Measurements from ENCODE around the gene WBP2NL.

The WBP2NL gene

DNA sequence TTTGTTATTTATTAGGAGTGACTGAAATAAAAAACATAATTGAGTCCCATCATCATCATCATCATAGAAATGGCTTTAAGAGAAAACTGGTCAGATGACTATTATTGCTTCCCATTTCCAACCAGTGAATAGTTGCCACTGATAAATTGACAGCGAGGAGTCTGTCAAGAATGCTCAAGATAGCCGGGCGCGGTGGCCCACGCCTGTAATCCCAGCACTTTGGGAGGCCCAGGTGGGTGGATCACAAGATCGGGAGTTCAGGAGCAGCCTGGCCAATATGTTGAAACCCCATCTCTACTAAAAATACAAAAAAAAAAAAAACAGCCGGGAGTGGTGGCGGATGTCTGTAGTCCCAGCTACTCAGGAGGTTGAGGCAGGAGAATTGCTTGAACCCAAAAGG is 1.9 kb downstream of the WBP2NL start:
- H3K36me3 ChIP-seq (ENCODE audit: control insufficient read depth, insufficient read depth, low read length): no peaks in the 10 kb centered on the region

DNA sequence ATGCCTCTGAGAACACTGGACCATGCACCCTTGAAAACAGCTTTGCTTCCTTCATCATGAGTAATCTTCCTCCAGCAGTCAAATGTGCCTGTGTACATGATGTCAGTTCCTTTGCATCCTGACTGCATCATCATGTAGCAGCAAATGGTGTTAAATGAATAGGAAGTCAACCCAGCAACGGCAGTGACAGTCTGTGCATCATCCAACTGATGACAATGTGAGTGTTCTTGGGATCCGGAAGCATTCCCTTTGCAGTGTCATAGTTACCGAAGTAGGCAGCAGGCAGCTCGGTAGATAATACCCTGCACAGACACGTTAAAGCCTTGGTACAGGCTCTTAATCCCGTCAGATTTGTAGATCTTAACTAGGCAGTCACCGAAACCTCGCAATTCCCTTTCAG is 2.5 kb downstream of the WBP2NL start:
- Histone ChIP-seq H3K36me3 (ENCODE audit: control insufficient read depth, insufficient read depth, low read length) (no peaks in the 10 kb centered on the region), H3K9me3 (ENCODE audit: control insufficient read depth, low read length) (no peaks in the 10 kb centered on the region), H3K4me1 (ENCODE audit: control insufficient read depth, insufficient read depth, low read length, poor library complexity, severe bottlenecking) (no peaks in the 10 kb centered on the region), H3K27ac (ENCODE audit: insufficient read depth, low read length, poor library complexity, severe bottlenecking) (no peak overlapping the region), H3K4me3 (ENCODE audit: insufficient read depth, low read depth, low read length, poor library complexity, severe bottlenecking) (no peak overlapping the region), H3K27me3 (replicated peaks; ENCODE audit: control insufficient read depth, insufficient read depth, low read length, poor library complexity, severe bottlenecking) (no peaks in the 10 kb centered on the region)
- no peak for DNase-seq

More for the DNA sequence above, 1.9 kb downstream of the WBP2NL start:
- no peaks in the 10 kb centered on the region for H3K4me1 ChIP-seq (ENCODE audit: control insufficient read depth, insufficient read depth, low read length, poor library complexity, severe bottlenecking)
- no peak overlapping the region for H3K4me3 ChIP-seq (ENCODE audit: insufficient read depth, low read depth, low read length, poor library complexity, severe bottlenecking)
- H3K27ac ChIP-seq (ENCODE audit: insufficient read depth, low read length, poor library complexity, severe bottlenecking): no peak overlapping the region
- no peaks in the 10 kb centered on the region for H3K27me3 ChIP-seq (replicated peaks; ENCODE audit: control insufficient read depth, insufficient read depth, low read length, poor library complexity, severe bottlenecking)
- no peaks in the 10 kb centered on the region for H3K9me3 ChIP-seq (ENCODE audit: control insufficient read depth, low read length)
- no peak for DNase-seq

- Histone ChIP-seq H3K27me3 (replicated peaks; ENCODE audit: control insufficient read depth, insufficient read depth, low read length, poor library complexity, severe bottlenecking) (no peaks in the 10 kb centered on the region), H3K4me3 (ENCODE audit: insufficient read depth, low read depth, low read length, poor library complexity, severe bottlenecking) (no peak overlapping the region), H3K27ac (ENCODE audit: insufficient read depth, low read length, poor library complexity, severe bottlenecking) (no peak overlapping the region), H3K4me1 (ENCODE audit: control insufficient read depth, insufficient read depth, low read length, poor library complexity, severe bottlenecking) (no peaks in the 10 kb centered on the region), H3K36me3 (ENCODE audit: control insufficient read depth, insufficient read depth, low read length) (no peaks in the 10 kb centered on the region), H3K9me3 (ENCODE audit: control insufficient read depth, low read length) (no peaks in the 10 kb centered on the region)
- DNase-seq: no peak
Observed at GRCh38 chr22:42001706-42002105, 3.1 kb downstream of the WBP2NL start.

DNA sequence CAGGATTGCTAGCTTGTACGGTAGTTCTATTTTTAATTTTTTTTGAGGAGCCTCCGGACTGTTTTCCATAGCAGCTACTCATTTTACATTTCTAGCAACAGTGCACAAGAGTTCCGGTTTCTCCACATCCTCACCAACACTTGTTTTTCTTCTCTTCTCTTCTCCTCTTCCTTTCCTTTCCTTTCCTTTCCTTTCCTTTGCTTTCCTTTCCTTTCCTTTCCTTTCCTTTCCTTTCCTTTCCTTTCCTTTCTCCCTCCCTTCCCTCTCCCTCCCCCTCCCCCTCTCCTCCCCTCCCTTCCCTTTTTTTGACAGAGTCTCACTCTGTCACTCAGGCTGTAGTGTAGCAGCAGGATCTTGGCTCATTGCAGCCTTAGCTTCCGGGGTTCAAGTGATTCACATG is 9.3 kb downstream of the WBP2NL start:
- Histone ChIP-seq H3K9me3 (ENCODE audit: control insufficient read depth, low read length) (no peaks in the 10 kb centered on the region), H3K27me3 (replicated peaks; ENCODE audit: control insufficient read depth, insufficient read depth, low read length, poor library complexity, severe bottlenecking) (no peaks in the 10 kb centered on the region), H3K4me1 (ENCODE audit: control insufficient read depth, insufficient read depth, low read length, poor library complexity, severe bottlenecking) (no peaks in the 10 kb centered on the region), H3K27ac (ENCODE audit: insufficient read depth, low read length, poor library complexity, severe bottlenecking) (no peak overlapping the region), H3K36me3 (ENCODE audit: control insufficient read depth, insufficient read depth, low read length) (no peaks in the 10 kb centered on the region), H3K4me3 (ENCODE audit: insufficient read depth, low read depth, low read length, poor library complexity, severe bottlenecking) (no peak overlapping the region)
- DNase-seq: no peak

DNA sequence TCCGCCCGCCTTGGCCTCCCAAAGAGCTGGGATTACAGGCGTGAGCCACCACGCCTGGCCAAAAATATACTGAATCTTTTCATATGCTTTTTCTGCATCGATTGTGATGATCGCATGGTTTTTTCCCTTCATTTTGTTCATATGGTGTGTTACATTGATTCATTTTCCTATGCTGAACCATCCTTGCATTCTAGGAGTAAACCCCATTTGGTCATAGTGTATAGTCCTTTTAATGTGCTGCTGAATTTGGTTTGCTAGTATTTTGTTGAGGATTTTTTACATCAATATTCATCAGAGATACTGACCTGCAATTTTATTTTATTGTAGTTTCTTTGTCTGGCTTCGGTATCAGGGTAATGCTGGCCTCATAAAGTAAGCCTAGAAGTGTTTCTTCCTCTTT is 12.2 kb downstream of the WBP2NL start:
- no peak overlapping the region for H3K4me3 ChIP-seq (ENCODE audit: insufficient read depth, low read depth, low read length, poor library complexity, severe bottlenecking)
- no peaks in the 10 kb centered on the region for H3K4me1 ChIP-seq (ENCODE audit: control insufficient read depth, insufficient read depth, low read length, poor library complexity, severe bottlenecking)
- no peaks in the 10 kb centered on the region for H3K9me3 ChIP-seq (ENCODE audit: control insufficient read depth, low read length)
- no peaks in the 10 kb centered on the region for H3K36me3 ChIP-seq (ENCODE audit: control insufficient read depth, insufficient read depth, low read length)
- no peak for DNase-seq
- H3K27ac ChIP-seq (ENCODE audit: insufficient read depth, low read length, poor library complexity, severe bottlenecking): no peak overlapping the region
- no peaks in the 10 kb centered on the region for H3K27me3 ChIP-seq (replicated peaks; ENCODE audit: control insufficient read depth, insufficient read depth, low read length, poor library complexity, severe bottlenecking)

GRCh38 chr22:42013385-42013784 is 14.8 kb downstream of the WBP2NL start:
- Histone ChIP-seq H3K4me3 (ENCODE audit: insufficient read depth, low read depth, low read length, poor library complexity, severe bottlenecking) (no peak overlapping the region), H3K27me3 (replicated peaks; ENCODE audit: control insufficient read depth, insufficient read depth, low read length, poor library complexity, severe bottlenecking) (no peaks in the 10 kb centered on the region), H3K27ac (ENCODE audit: insufficient read depth, low read length, poor library complexity, severe bottlenecking) (no peak overlapping the region), H3K4me1 (ENCODE audit: control insufficient read depth, insufficient read depth, low read length, poor library complexity, severe bottlenecking) (no peaks in the 10 kb centered on the region), H3K36me3 (ENCODE audit: control insufficient read depth, insufficient read depth, low read length) (no peaks in the 10 kb centered on the region), H3K9me3 (ENCODE audit: control insufficient read depth, low read length) (no peaks in the 10 kb centered on the region)
- DNase-seq: no peak

DNA sequence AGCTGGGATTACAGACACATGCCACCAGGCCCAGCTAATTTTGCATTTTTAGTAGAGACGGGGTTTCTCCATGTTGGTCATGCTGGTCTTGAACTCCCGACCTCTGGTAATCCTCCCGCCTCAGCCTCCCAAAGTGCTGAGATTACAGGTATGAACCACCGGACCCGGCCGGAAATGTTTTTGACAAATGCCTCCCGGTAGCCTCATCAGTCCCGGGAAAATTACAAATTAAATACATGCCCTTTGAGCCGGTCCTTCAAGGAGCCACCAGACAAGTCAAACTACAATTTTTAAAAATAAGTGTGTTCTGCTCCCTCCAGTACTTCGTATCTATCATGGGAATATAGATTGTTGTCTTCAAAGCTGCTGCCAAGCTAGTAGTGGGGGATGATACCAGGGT is 17.5 kb downstream of the WBP2NL start:
- Histone ChIP-seq H3K4me1 (ENCODE audit: control insufficient read depth, insufficient read depth, low read length, poor library complexity, severe bottlenecking) (no peaks in the 10 kb centered on the region), H3K9me3 (ENCODE audit: control insufficient read depth, low read length) (no peaks in the 10 kb centered on the region), H3K27ac (ENCODE audit: insufficient read depth, low read length, poor library complexity, severe bottlenecking) (no peak overlapping the region), H3K27me3 (replicated peaks; ENCODE audit: control insufficient read depth, insufficient read depth, low read length, poor library complexity, severe bottlenecking) (no peaks in the 10 kb centered on the region), H3K4me3 (ENCODE audit: insufficient read depth, low read depth, low read length, poor library complexity, severe bottlenecking) (no peak overlapping the region), H3K36me3 (ENCODE audit: control insufficient read depth, insufficient read depth, low read length) (no peaks in the 10 kb centered on the region)
- no peak for DNase-seq

DNA sequence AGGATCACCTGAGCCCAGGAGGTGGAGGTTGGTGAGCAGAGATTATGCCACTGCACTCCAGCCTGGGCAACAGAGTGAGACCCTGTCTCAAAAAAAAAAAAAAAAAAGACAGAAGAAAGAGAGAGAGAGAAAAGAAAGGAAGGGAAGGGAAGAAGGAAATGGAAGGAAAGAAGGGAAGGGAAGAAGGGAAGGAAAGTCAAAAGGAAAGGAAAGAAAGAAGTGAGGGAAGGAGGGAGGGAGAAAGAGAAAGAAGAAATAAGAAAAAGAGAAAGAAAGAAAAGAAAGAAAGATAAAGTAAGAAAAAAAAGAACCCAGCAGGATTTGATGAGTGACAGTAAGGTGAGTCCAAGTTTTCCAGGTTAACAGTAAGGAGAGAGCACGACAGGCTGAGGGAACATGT is 19.6 kb downstream of the WBP2NL start:
- Histone ChIP-seq H3K27me3 (replicated peaks; ENCODE audit: control insufficient read depth, insufficient read depth, low read length, poor library complexity, severe bottlenecking) (no peaks in the 10 kb centered on the region), H3K36me3 (ENCODE audit: control insufficient read depth, insufficient read depth, low read length) (no peaks in the 10 kb centered on the region), H3K9me3 (ENCODE audit: control insufficient read depth, low read length) (no peaks in the 10 kb centered on the region), H3K4me1 (ENCODE audit: control insufficient read depth, insufficient read depth, low read length, poor library complexity, severe bottlenecking) (no peaks in the 10 kb centered on the region), H3K27ac (ENCODE audit: insufficient read depth, low read length, poor library complexity, severe bottlenecking) (no peak overlapping the region), H3K4me3 (ENCODE audit: insufficient read depth, low read depth, low read length, poor library complexity, severe bottlenecking) (no peak overlapping the region)
- no peak for DNase-seq

DNA sequence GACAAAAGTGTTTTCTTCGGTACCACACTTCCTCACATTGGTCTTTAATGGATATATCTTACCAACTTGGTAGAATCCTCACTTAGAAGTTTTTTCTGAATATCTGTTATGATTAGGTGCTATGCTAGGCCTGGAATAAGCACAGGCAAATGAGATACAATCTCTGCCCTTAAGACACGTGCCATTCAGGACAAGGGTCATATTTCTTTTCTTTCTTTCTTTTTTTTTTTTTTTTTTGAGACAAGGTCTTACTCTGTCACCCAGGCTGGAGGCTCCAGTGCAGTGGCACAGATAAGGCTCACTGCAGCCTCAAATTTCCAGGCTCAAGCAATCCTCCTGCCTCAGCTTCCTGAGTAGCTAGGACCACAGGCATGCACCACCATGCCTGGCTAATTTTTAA is 23.0 kb downstream of the WBP2NL start:
- Histone ChIP-seq H3K27ac (ENCODE audit: insufficient read depth, low read length, poor library complexity, severe bottlenecking) (no peak overlapping the region), H3K4me1 (ENCODE audit: control insufficient read depth, insufficient read depth, low read length, poor library complexity, severe bottlenecking) (no peaks in the 10 kb centered on the region), H3K27me3 (replicated peaks; ENCODE audit: control insufficient read depth, insufficient read depth, low read length, poor library complexity, severe bottlenecking) (no peaks in the 10 kb centered on the region), H3K9me3 (ENCODE audit: control insufficient read depth, low read length) (no peaks in the 10 kb centered on the region), H3K36me3 (ENCODE audit: control insufficient read depth, insufficient read depth, low read length) (no peaks in the 10 kb centered on the region), H3K4me3 (ENCODE audit: insufficient read depth, low read depth, low read length, poor library complexity, severe bottlenecking) (no peak overlapping the region)
- DNase-seq: no peak

- Histone ChIP-seq H3K4me1 (ENCODE audit: control insufficient read depth, insufficient read depth, low read length, poor library complexity, severe bottlenecking) (no peaks in the 10 kb centered on the region), H3K27ac (ENCODE audit: insufficient read depth, low read length, poor library complexity, severe bottlenecking) (no peak overlapping the region), H3K36me3 (ENCODE audit: control insufficient read depth, insufficient read depth, low read length) (no peaks in the 10 kb centered on the region), H3K9me3 (ENCODE audit: control insufficient read depth, low read length) (no peaks in the 10 kb centered on the region), H3K27me3 (replicated peaks; ENCODE audit: control insufficient read depth, insufficient read depth, low read length, poor library complexity, severe bottlenecking) (no peaks in the 10 kb centered on the region), H3K4me3 (ENCODE audit: insufficient read depth, low read depth, low read length, poor library complexity, severe bottlenecking) (no peak overlapping the region)
- no peak for DNase-seq
Observed at GRCh38 chr22:42022162-42022847, 23.7 kb downstream of the WBP2NL start.

All from effector memory CD4-positive, alpha-beta T cell (primary cell).